ENCODE results near the gene CYP4F3.
"Not testable (repeated sequence)": the region's sequence is repeated elsewhere in the genome, so short reads cannot be mapped to it uniquely, and the experiment has no call there.

Gene CYP4F3

GRCh38 chr19:15640294-15640903 is at the start of gene CYP4F3:
TSS of gene CYP4F3 (plus strand) at chr19:15640897. CDS start at chr19:15641416, 519 bp downstream.
- H3K4me3 ChIP-seq (ENCODE audit: low read depth, low read length): no peak within 1 kb of the TSS
- no peak for TF ChIP-seq CTCF (IDR thresholded peaks at IDR 0.05; ENCODE audit: borderline replicate concordance, insufficient read depth, low read depth, low read length)

GRCh38 chr19:15591796-15592195 is 48.9 kb upstream of the CYP4F3 start:
- no peak overlapping the region for H3K4me3 ChIP-seq (ENCODE audit: low read depth, low read length)
- TF ChIP-seq CTCF (IDR thresholded peaks at IDR 0.05; ENCODE audit: borderline replicate concordance, insufficient read depth, low read depth, low read length): no peak

GRCh38 chr19:15592506-15592905 is 48.2 kb upstream of the CYP4F3 start:
- not testable (repeated sequence) for H3K4me3 ChIP-seq (ENCODE audit: low read depth, low read length)

- H3K4me3 ChIP-seq (ENCODE audit: low read depth, low read length): not testable (repeated sequence)
Measured at GRCh38 chr19:15593766-15594165, 46.9 kb upstream of the CYP4F3 start.

GRCh38 chr19:15595069-15595468 is 45.6 kb upstream of the CYP4F3 start:
- no peak overlapping the region for H3K4me3 ChIP-seq (ENCODE audit: low read depth, low read length)
- no peak for TF ChIP-seq CTCF (IDR thresholded peaks at IDR 0.05; ENCODE audit: borderline replicate concordance, insufficient read depth, low read depth, low read length)

GRCh38 chr19:15607978-15608925 is 32.4 kb upstream of the CYP4F3 start:
- H3K4me3 ChIP-seq (ENCODE audit: low read depth, low read length): not testable (repeated sequence)

GRCh38 chr19:15609261-15609660 is 31.4 kb upstream of the CYP4F3 start:
- TF ChIP-seq CTCF (IDR thresholded peaks at IDR 0.05; ENCODE audit: borderline replicate concordance, insufficient read depth, low read depth, low read length): no peak
- no peak overlapping the region for H3K4me3 ChIP-seq (ENCODE audit: low read depth, low read length)

- no peak overlapping the region for H3K4me3 ChIP-seq (ENCODE audit: low read depth, low read length)
- TF ChIP-seq CTCF (IDR thresholded peaks at IDR 0.05; ENCODE audit: borderline replicate concordance, insufficient read depth, low read depth, low read length): no peak
Measured at GRCh38 chr19:15612342-15612741, 28.4 kb upstream of the CYP4F3 start.
